HL-60 (cell line): Measurements from ENCODE around the gene CXCR2.

Source experiments
- DNase-seq, 2 experiments: peaks; one replicate each; pipeline ENCODE4 v3.0.0-alpha.2; 2010 to 2020; ENCODE audit warnings: low read depth in 1 of 2, low spot score in 1 of 2
- H3K27ac ChIP-seq: fragments of 250-450 bp; sonication (Bioruptor Pico); replicated peaks from 2 replicates; pipeline ENCODE4 v1.5.1; 2020; ENCODE audit warnings: mild to moderate bottlenecking, moderate library complexity
- H3K27me3 ChIP-seq: fragments of 250-450 bp; sonication (Bioruptor Pico); 2 replicates; pipeline ENCODE4 v1.5.1; 2021; ENCODE audit warnings: mild to moderate bottlenecking, moderate library complexity; ENCODE audit not compliant: insufficient read depth, poor library complexity, severe bottlenecking
- H3K4me3 ChIP-seq: replicated peaks from 2 replicates; pipeline ENCODE4 v1.5.1; 2011; ENCODE audit warnings: mild to moderate bottlenecking, control low read depth, low read length; ENCODE audit not compliant: insufficient read depth
- CTCF ChIP-seq: IDR thresholded peaks from one replicate; pipeline ENCODE4 v1.5.1; 2011; ENCODE audit warnings: low read length, control low read depth, inconsistent platforms; ENCODE audit not compliant: insufficient read depth
- GABPA ChIP-seq: IDR thresholded peaks from 2 replicates; pipeline ENCODE4 v1.6.1; 2012; ENCODE audit warnings: low read depth
- POLR2AphosphoS5 ChIP-seq: IDR thresholded peaks from 2 replicates; pipeline ENCODE4 v1.6.1; 2012; ENCODE audit warnings: low read depth
- REST ChIP-seq: IDR thresholded peaks from 2 replicates; pipeline ENCODE4 v1.6.1; 2012; ENCODE audit warnings: low read depth; ENCODE audit not compliant: insufficient replicate concordance
- SPI1 ChIP-seq: IDR thresholded peaks from 2 replicates; pipeline ENCODE4 v1.6.1; 2012; ENCODE audit warnings: low read depth, mild to moderate bottlenecking, borderline replicate concordance

CXCR2 gene

GRCh38 chr2:218180467-218181114, 54.8 kb downstream of the CXCR2 start:
- no peaks in the 10 kb centered on the region for H3K27me3 ChIP-seq
- no peak for TF ChIP-seq REST
- no peak for TF ChIP-seq GABPA
- TF ChIP-seq POLR2AphosphoS5, result no peak
- no peak for TF ChIP-seq SPI1
- TF ChIP-seq CTCF, result no peak
- no peak overlapping the region for H3K27ac ChIP-seq
- no peak overlapping the region for H3K4me3 ChIP-seq
- no peak for DNase-seq

GRCh38 chr2:218184331-218184730, 58.5 kb downstream of the CXCR2 start:
- H3K27ac ChIP-seq, result no peak overlapping the region
- no peak for DNase-seq
- H3K4me3 ChIP-seq, result no peak overlapping the region
- no peaks in the 10 kb centered on the region for H3K27me3 ChIP-seq
- TF ChIP-seq POLR2AphosphoS5 (no peak), CTCF (no peak), SPI1 (no peak), GABPA (no peak), REST (no peak)

GRCh38 chr2:218186355-218186766, 60.5 kb downstream of the CXCR2 start:
- DNase-seq, result peak; percentile 73 to 79
- H3K27me3 ChIP-seq, result no peaks in the 10 kb centered on the region
- no peak overlapping the region for H3K27ac ChIP-seq
- TF ChIP-seq REST (no peak), GABPA (no peak), CTCF (peak; percentile 67), POLR2AphosphoS5 (no peak), SPI1 (no peak)
- H3K4me3 ChIP-seq, result no peak overlapping the region
